Activated CD4-positive, alpha-beta T cell treated with anti-CD3 and anti-CD28 coated beads for 1 hour (primary cell): ENCODE data around the gene PHF2.

ENCODE experiments used
- DNase-seq: peaks from one replicate; pipeline ENCODE4 v3.0.0-alpha.2; 2020

The PHF2 gene

GRCh38 chr9:93587651-93588347 lies 11.4 kb downstream of the PHF2 start:
- DNase-seq, result no peak

- no peak for DNase-seq
Observed at GRCh38 chr9:93588641-93589609, 12.5 kb downstream of the PHF2 start.

- DNase-seq, result no peak
Observed at GRCh38 chr9:93589688-93590087, 13.3 kb downstream of the PHF2 start.

GRCh38 chr9:93590609-93591234 lies 14.3 kb downstream of the PHF2 start:
- DNase-seq, result no peak

GRCh38 chr9:93591301-93592007 lies 15.1 kb downstream of the PHF2 start:
- no peak for DNase-seq

GRCh38 chr9:93592008-93592642 lies 15.7 kb downstream of the PHF2 start:
- DNase-seq, result no peak

- DNase-seq, result no peak
Observed at GRCh38 chr9:93592643-93593021, 16.2 kb downstream of the PHF2 start.

- no peak for DNase-seq
Observed at GRCh38 chr9:93593144-93593658, 16.8 kb downstream of the PHF2 start.

- DNase-seq, result no peak
Observed at GRCh38 chr9:93594041-93594756, 17.8 kb downstream of the PHF2 start.

- no peak for DNase-seq
Observed at GRCh38 chr9:93595461-93595860, 19.1 kb downstream of the PHF2 start.

GRCh38 chr9:93595861-93596365 lies 19.5 kb downstream of the PHF2 start:
- no peak for DNase-seq

GRCh38 chr9:93596399-93596798 lies 20.0 kb downstream of the PHF2 start:
- no peak for DNase-seq

GRCh38 chr9:93597142-93597706 lies 20.8 kb downstream of the PHF2 start:
- DNase-seq, result no peak

- no peak for DNase-seq
Observed at GRCh38 chr9:93597871-93598646, 21.7 kb downstream of the PHF2 start.

GRCh38 chr9:93598647-93599241 lies 22.4 kb downstream of the PHF2 start:
- no peak for DNase-seq

GRCh38 chr9:93599571-93600403 lies 23.4 kb downstream of the PHF2 start:
- no peak for DNase-seq

- DNase-seq, result no peak
Observed at GRCh38 chr9:93600504-93600903, 24.1 kb downstream of the PHF2 start.

- no peak for DNase-seq
Observed at GRCh38 chr9:93601063-93601462, 24.7 kb downstream of the PHF2 start.

- no peak for DNase-seq
Observed at GRCh38 chr9:93601666-93602065, 25.3 kb downstream of the PHF2 start.
